ENCODE results near the gene SPC24. TPM values are rescaled to one million over a fixed set of nuclear protein-coding genes. Genes with fewer than 3 reads are reported as not detected.

Gene SPC24
- total and polyA plus RNA-seq, 9 of the 15 experiments (the other 6 are each of a cell fraction or from before 2014, with no cell fraction given), result 18.2 to 154 (median 60.9) TPM

GRCh38 chr19:11155373-11156120, at the start of gene SPC24 (continued):
- TF ChIP-seq PATZ1 (CRISPR knock-in tag; IDR thresholded peaks at IDR 0.05; ENCODE audit: borderline replicate concordance) (no peak), ZNF561 (CRISPR knock-in tag; conservative IDR thresholded peaks at IDR 0.05) (no peak), HDAC6 (IDR thresholded peaks at IDR 0.05; ENCODE audit: low read depth, low read length) (no peak), ZNF134 (CRISPR knock-in tag; conservative IDR thresholded peaks at IDR 0.05) (no peak), MLLT1 (IDR thresholded peaks at IDR 0.05) (peak; percentile 49 to 75; a peak in 2 of 4 replicates), HEY1 (CRISPR knock-in tag; IDR thresholded peaks at IDR 0.05; ENCODE audit: borderline replicate concordance) (no peak), CREB3L1 (IDR thresholded peaks at IDR 0.05; ENCODE audit: borderline replicate concordance, low read depth) (peak; percentile 67; the same call in 1 of the 2 replicates), ZNF224 (CRISPR knock-in tag; IDR thresholded peaks at IDR 0.05) (no peak), RBM34 (IDR thresholded peaks at IDR 0.05; ENCODE audit: borderline replicate concordance, insufficient read depth, low read length) (no peak), ZNF217 (CRISPR knock-in tag; IDR thresholded peaks at IDR 0.05) (no peak), HIVEP1 (CRISPR knock-in tag; IDR thresholded peaks at IDR 0.05) (no peak), UBTF (IDR thresholded peaks at IDR 0.05; ENCODE audit: borderline replicate concordance in 1 of 2, low read depth in 2 of 2, low read length in 2 of 2) (0 out of 4 replicates have a peak, but pooled peaks of 1 of the 2 experiments have one; percentile 33), KDM1A (IDR thresholded peaks at IDR 0.05) (peak in 1 of 2 experiments; percentile 65; a peak in 2 of 4 replicates), ZNF449 (CRISPR knock-in tag; IDR thresholded peaks at IDR 0.05) (no peak), HLTF (IDR thresholded peaks at IDR 0.05) (no peak), ZNF76 (CRISPR knock-in tag; IDR thresholded peaks at IDR 0.05; ENCODE audit: borderline replicate concordance) (no peak), DIDO1 (tag; IDR thresholded peaks at IDR 0.05; ENCODE audit: low read depth) (no peak), ZKSCAN8 (CRISPR knock-in tag; IDR thresholded peaks at IDR 0.05) (no peak)
